Left ventricle myocardium inferior (tissue), 1 donor: Measurements from ENCODE around the gene GPR42. TPM values are rescaled to one million over a fixed set of nuclear protein-coding genes. Genes with fewer than 3 reads are reported as not detected.

Experiments used
- DNase-seq: peaks from one replicate; pipeline ENCODE4 v3.0.0-alpha.2; 2020
- H3K27ac ChIP-seq: fragments of 200-600 bp; replicated peaks from 2 replicates; pipeline ENCODE4 v1.8.0; 2021
- H3K27me3 ChIP-seq: fragments of 200-600 bp; 2 replicates; pipeline ENCODE4 v1.8.0; 2021; ENCODE audit warnings: low read depth
- H3K36me3 ChIP-seq: fragments of 200-600 bp; 2 replicates; pipeline ENCODE4 v1.8.0; 2021
- H3K4me1 ChIP-seq: fragments of 200-600 bp; 2 replicates; pipeline ENCODE4 v1.8.0; 2021
- H3K4me3 ChIP-seq: fragments of 200-600 bp; 2 replicates; pipeline ENCODE4 v1.8.0; 2021; ENCODE audit warnings: mild to moderate bottlenecking, moderate library complexity
- H3K9me3 ChIP-seq: fragments of 200-600 bp; replicated peaks from 2 replicates; pipeline ENCODE4 v1.8.0; 2021
- intact Hi-C: fragments of 100-400 bp; cut with micrococcal nuclease; formaldehyde crosslinking; loops from one replicate; pipeline ENCODE4 v1.11.0; 2022
- total RNA-seq: library from RNA; stranded (reverse); fragmentation: NEBNext Ultra II Directional; extraction: Animal tissue kit (Norgen Biotek cat#: 25700); gene quantifications from one replicate; pipeline ENCODE4 v1.2.1, GENCODE V29; 2021
- TF ChIP-seq, protein P1 (sequence below): fragments of 200-600 bp; IDR thresholded peaks from 2 replicates; pipeline ENCODE4 v1.8.0; 2021; ENCODE audit warnings: antibody characterized with exemption, mild to moderate bottlenecking, borderline replicate concordance
- donor health status: DM: no; HTN: yes; CAD: no; lungs with severe emphysema.

The GPR42 gene
- total RNA-seq, 1 donor from 2014 or later = not detected

DNA sequence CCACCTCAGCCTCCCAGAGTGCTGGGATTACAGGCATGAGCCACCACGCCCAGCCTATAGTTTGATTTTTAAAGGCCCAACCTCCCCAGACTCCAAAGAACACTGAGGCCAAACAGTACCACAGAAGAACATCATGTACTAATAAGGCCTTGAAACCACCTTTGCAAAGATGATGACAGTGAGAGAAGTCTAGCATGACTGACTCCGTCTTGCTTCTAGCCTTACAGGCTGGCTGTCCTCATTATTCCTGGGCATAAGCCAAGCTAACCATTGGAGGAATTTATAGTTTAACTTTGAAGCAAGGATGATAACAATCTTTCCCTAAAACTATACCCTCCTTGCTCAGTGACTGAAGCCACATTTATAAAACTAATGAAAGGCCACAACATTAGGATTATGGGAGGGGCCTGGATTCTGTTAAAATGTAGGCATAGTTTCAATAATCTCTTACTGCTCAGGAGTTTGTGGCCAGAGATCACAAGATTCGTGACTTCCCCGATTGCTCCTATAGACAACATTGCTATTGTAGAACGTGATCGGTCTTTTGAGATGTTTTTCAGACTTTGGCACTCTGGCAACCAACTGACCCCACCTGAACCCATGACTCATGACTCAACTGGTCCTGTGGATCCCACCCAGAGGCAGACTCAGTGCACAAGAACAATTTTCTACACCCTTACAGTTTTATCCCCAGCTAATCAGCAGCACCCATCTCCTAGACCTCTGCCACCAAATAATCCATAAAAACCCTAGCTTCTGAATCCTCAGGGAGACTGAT, 17.6 kb downstream of the GPR42 start:
- Histone ChIP-seq H3K4me1 (no peaks in the 10 kb centered on the region), H3K36me3 (no peaks in the 10 kb centered on the region), H3K4me3 (no peak overlapping the region), H3K27me3 (peaks cover 3% of the 10 kb centered on the region), H3K9me3 (peaks cover 17% of the 10 kb centered on the region), H3K27ac (no peak overlapping the region)
- intact Hi-C loops = no loop called here
- no peak for DNase-seq
- TF ChIP-seq, protein P1, sequence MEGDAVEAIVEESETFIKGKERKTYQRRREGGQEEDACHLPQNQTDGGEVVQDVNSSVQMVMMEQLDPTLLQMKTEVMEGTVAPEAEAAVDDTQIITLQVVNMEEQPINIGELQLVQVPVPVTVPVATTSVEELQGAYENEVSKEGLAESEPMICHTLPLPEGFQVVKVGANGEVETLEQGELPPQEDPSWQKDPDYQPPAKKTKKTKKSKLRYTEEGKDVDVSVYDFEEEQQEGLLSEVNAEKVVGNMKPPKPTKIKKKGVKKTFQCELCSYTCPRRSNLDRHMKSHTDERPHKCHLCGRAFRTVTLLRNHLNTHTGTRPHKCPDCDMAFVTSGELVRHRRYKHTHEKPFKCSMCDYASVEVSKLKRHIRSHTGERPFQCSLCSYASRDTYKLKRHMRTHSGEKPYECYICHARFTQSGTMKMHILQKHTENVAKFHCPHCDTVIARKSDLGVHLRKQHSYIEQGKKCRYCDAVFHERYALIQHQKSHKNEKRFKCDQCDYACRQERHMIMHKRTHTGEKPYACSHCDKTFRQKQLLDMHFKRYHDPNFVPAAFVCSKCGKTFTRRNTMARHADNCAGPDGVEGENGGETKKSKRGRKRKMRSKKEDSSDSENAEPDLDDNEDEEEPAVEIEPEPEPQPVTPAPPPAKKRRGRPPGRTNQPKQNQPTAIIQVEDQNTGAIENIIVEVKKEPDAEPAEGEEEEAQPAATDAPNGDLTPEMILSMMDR = no peak

DNA sequence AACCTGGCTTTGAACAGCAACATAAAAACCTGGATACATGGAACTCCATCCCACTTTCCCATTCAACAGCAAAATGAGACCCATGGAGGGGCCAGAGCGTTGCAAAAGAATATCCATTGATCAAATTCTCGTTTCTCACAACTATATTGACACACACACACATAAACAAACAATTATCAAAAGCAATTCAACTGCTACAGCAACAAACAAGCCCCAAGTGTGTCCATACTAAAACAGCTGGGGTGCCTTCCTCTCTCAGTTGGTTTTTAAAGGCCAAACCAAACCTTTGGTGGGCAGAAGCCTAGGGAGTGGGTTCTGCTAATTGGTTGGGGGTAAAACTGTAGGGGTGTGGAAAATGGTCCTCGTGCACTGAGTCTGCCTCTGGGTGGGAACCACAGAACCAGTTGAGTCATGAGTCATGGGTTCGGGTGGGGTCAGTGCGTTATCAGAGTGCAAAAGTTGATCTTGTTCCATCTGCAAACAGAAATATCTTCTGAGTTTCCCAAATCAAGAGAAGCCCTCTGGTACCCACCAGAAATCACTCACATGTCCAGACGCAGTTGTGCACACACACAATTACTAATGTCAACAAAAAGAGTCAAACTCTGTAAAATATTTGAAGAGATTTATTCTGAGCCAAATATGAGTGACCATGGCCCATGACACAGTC, 18.5 kb downstream of the GPR42 start:
- H3K9me3 ChIP-seq = peaks cover 17% of the 10 kb centered on the region
- no peaks in the 10 kb centered on the region for H3K36me3 ChIP-seq
- TF ChIP-seq, protein P1 = no peak
- DNase-seq = no peak
- no peaks in the 10 kb centered on the region for H3K27me3 ChIP-seq
- no peak overlapping the region for H3K4me3 ChIP-seq
- H3K27ac ChIP-seq = no peak overlapping the region
- H3K4me1 ChIP-seq = no peaks in the 10 kb centered on the region
- intact Hi-C loops = no loop called here

DNA sequence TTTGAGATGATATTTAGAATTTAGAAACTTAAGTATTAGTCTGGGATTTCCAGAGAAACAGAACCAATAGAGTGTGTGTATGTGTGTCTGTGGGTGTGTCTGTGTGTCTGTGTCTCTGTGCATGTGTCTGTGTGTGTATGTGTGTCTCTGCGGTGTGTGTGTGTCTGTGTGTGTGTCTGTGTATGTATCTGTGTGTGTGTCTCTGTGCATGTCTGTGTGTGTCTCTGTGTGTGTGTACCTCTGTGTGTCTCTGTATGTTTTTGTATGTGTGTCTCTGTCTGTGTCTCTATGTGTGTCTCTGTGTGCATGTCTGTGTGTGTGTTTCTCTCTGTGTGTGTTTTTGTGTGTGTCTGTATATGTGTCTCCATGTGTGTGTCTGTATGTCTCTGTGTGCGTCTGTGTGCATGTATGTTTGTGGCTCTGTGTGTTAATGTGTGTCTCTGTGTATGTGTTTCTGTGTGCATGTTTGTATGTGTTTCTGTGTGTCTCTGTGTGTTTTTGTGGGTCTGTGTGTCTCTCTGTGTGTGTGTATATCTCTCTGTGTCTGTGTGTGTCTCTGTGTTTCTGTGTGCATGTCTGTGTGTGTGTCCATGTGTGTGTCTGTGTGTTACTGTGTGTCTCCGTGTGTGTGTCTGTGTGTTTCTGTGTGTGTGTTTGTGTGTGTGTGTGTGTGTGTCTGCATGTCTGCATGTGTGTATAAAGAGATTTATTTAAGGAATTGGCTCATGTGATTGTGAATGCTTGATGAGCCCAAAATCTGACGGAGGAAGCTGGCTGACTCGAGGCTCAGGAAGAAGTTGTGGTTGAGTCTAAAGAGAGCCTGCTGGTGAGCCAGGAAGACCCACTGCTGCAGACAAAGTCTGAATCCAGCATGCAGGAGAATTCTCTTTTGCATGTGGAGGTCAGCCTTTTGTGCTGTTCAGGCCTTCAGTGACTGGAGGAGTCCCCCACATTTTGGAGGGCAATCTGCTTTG, 22.2 kb downstream of the GPR42 start:
- Histone ChIP-seq H3K4me3 (no peak overlapping the region), H3K9me3 (no peaks in the 10 kb centered on the region), H3K27ac (no peak overlapping the region), H3K36me3 (no peaks in the 10 kb centered on the region), H3K4me1 (peaks cover 5% of the 10 kb centered on the region), H3K27me3 (no peaks in the 10 kb centered on the region)
- TF ChIP-seq, protein P1 = no peak
- no peak for DNase-seq
- intact Hi-C loops = no loop called here

DNA sequence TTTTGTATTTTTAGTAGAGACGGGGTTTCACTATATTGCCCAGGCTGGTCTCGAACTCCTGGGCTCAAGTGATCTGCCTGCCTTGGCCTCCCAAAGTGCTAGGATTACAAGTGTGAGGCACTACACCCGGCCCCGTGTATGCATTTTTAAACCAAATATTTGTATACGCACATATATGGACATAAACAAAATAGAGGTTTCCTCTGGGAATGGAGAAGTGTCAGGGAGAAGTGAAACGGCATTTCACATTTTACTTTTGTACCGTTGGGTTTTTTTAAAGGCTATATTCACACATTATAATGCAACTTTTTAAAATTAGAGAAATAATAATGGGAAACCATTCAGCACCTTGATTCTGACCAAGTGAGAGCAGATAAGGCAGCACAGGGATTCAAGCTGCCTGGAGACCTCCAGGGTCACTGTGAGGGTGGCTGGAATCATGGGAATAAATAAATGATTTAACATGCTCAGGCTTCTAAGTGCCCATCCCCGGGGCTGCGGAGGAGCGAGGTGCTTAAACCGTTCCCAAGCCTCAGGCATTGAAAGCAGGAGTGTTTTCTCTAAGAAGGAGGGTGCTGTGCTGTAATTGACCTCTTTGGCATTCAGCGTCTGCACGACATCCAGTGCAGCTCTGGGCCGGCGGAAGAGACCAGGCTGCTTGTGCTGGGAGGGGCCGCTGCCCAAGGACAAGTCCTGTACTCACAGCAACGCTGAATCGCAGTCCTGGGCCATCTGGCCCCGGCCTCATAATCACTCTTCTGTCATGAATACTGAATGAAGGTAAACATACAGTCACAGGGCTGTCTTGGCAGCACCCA, 24.7 kb downstream of the GPR42 start:
- Histone ChIP-seq H3K4me1 (peaks cover 14% of the 10 kb centered on the region), H3K9me3 (no peaks in the 10 kb centered on the region), H3K27me3 (no peaks in the 10 kb centered on the region), H3K27ac (peak overlapping the region; percentile 6), H3K4me3 (no peak overlapping the region), H3K36me3 (no peaks in the 10 kb centered on the region)
- TF ChIP-seq, protein P1 = no peak
- DNase-seq = no peak
- intact Hi-C loops = no loop called here
